ENCODE measurements around the gene ADAMTS12. TPM values are rescaled to one million over a fixed set of nuclear protein-coding genes. Genes with fewer than 3 reads are reported as not detected.

ADAMTS12 gene
- total and polyA plus RNA-seq, 8 donors: 0.31 to 4.2 (median 0.40) TPM

DNA sequence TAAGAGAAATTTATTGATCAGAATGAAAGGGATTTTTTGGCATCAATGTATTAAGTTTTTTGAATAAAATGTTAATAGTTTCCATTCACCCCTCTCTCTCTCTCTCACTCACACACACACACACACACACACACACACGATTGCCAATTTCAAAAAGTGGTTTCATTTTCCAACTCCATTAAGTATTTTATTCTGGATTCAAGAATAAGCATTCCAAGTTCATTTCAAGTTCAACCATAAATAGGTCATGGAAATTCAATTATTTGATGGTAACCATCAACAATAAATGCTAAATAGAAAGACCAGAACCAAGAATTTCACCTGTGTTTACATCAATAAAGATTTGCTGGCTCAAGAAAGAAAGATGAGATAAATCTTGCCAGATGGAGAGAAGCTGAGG is 171.6 kb downstream of the ADAMTS12 start:
- ATAC-seq: no peak
- no peak for DNase-seq

DNA sequence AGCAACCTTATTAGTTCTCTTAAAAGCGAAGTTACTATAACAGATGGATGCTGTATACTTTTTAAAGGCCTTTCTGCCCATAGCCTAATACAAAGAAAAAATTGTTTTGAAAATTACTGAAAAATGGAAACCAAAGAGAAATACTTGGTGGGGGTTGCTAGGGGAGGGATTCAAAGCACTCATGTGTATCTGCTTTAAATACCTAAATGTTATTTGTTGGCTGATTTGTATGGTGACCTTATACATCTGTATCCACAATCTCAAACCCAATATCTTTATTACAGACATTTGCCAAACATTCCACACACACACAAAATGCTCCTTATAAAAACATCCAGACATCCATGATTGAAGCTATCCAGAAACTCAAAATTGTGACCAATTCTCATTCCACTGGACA is 172.0 kb downstream of the ADAMTS12 start:
- TF ChIP-seq, protein P1, sequence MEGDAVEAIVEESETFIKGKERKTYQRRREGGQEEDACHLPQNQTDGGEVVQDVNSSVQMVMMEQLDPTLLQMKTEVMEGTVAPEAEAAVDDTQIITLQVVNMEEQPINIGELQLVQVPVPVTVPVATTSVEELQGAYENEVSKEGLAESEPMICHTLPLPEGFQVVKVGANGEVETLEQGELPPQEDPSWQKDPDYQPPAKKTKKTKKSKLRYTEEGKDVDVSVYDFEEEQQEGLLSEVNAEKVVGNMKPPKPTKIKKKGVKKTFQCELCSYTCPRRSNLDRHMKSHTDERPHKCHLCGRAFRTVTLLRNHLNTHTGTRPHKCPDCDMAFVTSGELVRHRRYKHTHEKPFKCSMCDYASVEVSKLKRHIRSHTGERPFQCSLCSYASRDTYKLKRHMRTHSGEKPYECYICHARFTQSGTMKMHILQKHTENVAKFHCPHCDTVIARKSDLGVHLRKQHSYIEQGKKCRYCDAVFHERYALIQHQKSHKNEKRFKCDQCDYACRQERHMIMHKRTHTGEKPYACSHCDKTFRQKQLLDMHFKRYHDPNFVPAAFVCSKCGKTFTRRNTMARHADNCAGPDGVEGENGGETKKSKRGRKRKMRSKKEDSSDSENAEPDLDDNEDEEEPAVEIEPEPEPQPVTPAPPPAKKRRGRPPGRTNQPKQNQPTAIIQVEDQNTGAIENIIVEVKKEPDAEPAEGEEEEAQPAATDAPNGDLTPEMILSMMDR (IDR thresholded peaks at IDR 0.05): no peak
- no peaks in the 10 kb centered on the region for H3K9me3 ChIP-seq
- no peaks in the 10 kb centered on the region for H3K27me3 ChIP-seq
- no peaks in the 10 kb centered on the region for H3K4me1 ChIP-seq
- no peaks in the 10 kb centered on the region for H3K36me3 ChIP-seq
- intact Hi-C loops (cut with DNase I): no loop called here
- no peak overlapping the region for H3K27ac ChIP-seq
- no peak for DNase-seq
- no peak overlapping the region for H3K4me3 ChIP-seq
- no peak for FAIRE-seq
- 93 to 97% methylated on average over 1 of the region's 1 CpG for WGBS, 2 donors
- no peak for ATAC-seq

More for the DNA sequence above, 171.6 kb downstream of the ADAMTS12 start:
- TF ChIP-seq, protein P1 (IDR thresholded peaks at IDR 0.05): no peak
- intact Hi-C loops (cut with DNase I): no loop called here
- Histone ChIP-seq H3K4me1 (no peaks in the 10 kb centered on the region), H3K9me3 (no peaks in the 10 kb centered on the region), H3K27me3 (no peaks in the 10 kb centered on the region), H3K36me3 (no peaks in the 10 kb centered on the region), H3K27ac (no peak overlapping the region), H3K4me3 (no peak overlapping the region)
- WGBS, 2 donors: 71 to 76% methylated on average over 1 of the region's 1 CpG
- FAIRE-seq: no peak

DNA sequence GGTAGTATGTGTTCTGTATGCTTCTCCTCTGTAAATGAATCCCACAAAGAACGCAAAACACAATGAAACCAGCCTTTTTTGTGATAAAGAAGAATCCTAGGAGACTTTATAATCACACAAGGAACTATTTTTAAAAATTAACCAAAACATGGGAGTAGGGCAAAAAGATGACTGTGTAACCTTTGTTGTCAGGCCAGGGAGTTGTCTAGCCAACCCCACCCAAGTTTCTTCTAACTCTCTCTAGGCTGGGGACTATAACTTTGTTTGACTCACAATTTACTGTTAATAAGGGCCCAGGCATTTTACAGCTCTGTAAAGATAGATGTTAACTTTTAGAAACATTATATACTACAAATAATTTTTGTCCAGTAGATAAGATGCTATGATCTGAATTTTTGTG is 176.1 kb downstream of the ADAMTS12 start:
- H3K36me3 ChIP-seq: no peaks in the 10 kb centered on the region
- DNase-seq (no peak), FAIRE-seq (no peak), ATAC-seq (no peak)
- H3K4me1 ChIP-seq: no peaks in the 10 kb centered on the region
- TF ChIP-seq, protein P1 (IDR thresholded peaks at IDR 0.05): no peak
- no peak overlapping the region for H3K4me3 ChIP-seq
- no peaks in the 10 kb centered on the region for H3K27me3 ChIP-seq
- 66 to 81% methylated on average over 1 of the region's 1 CpG for WGBS, 2 donors
- intact Hi-C loops (cut with DNase I): no loop called here
- no peak overlapping the region for H3K27ac ChIP-seq
- H3K9me3 ChIP-seq: no peaks in the 10 kb centered on the region

DNA sequence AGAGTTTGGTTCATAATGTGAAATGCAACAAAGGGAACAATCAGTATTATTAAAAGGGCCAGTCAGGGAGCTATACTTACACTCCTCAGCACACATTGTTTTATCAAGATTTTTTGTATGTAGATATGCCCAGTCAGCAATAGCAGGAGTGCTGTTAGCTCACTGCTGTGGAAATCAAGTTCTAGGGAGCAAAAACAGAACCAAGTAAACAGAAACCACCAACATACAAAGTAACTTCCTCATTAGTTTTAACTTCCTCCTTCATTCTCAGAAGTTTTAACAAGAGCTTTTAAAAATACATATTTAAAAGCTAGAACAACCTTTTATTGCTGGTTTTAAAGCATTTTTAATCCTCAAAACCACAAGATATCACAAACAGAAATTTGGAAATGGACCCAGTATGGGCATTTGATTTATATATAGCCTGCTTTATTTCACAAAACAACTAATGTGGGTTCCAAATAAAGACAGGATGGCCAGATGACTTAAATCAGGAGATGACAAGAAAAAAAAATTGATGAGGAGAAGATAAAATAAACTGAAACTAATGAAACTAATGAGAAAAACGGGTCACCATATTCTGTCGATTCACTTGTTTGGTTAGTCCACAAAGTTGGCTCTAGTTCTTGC is 178.5 kb downstream of the ADAMTS12 start:
- WGBS, 2 donors: 24 to 41% methylated on average over 2 of the region's 2 CpGs
- FAIRE-seq: no peak
- intact Hi-C loops (cut with DNase I): no loop called here
- Histone ChIP-seq H3K4me1 (no peaks in the 10 kb centered on the region), H3K27me3 (no peaks in the 10 kb centered on the region), H3K36me3 (no peaks in the 10 kb centered on the region), H3K27ac (no peak overlapping the region), H3K4me3 (no peak overlapping the region), H3K9me3 (no peaks in the 10 kb centered on the region)
- TF ChIP-seq, protein P1 (IDR thresholded peaks at IDR 0.05): no peak
- DNase-seq: no peak
- peak in 2 of 4 donors; percentile 20 to 61 for ATAC-seq

DNA sequence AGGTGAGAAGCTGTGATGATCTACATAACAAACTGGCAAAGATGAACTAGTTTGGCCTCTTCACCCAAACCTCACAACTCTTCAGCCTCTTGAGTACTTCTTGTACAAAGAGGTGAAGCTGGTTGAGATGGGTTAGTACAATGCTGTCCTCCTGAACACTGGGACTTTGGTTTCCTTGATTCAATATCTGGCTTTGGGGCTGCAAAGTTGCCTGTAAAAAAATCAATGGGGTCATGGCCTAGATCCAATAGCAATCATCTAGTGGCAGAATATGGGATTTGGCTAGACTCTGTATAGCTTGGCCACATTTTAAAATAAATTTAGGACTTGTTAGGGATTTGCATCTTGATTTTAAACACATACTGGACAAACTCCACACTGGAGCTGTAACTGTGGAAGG is 179.1 kb downstream of the ADAMTS12 start:
- FAIRE-seq: no peak

More for the DNA sequence above, 179.1 kb downstream of the ADAMTS12 start:
- DNase-seq (no peak), ATAC-seq (no peak)
- no peak overlapping the region for H3K27ac ChIP-seq
- no peaks in the 10 kb centered on the region for H3K36me3 ChIP-seq
- intact Hi-C loops (cut with DNase I): no loop called here
- no peaks in the 10 kb centered on the region for H3K9me3 ChIP-seq
- TF ChIP-seq, protein P1 (IDR thresholded peaks at IDR 0.05): no peak
- no peaks in the 10 kb centered on the region for H3K4me1 ChIP-seq
- no peaks in the 10 kb centered on the region for H3K27me3 ChIP-seq
- no peak overlapping the region for H3K4me3 ChIP-seq
